GM23338 (cell line): ENCODE results near the gene TMEM200A.

ENCODE experiments used
- CREB1 ChIP-seq: fragments of 250-450 bp; sonication (Bioruptor Pico); IDR thresholded peaks from 2 replicates; pipeline ENCODE4 v1.5.0; 2020; ENCODE audit warnings: low read depth, mild to moderate bottlenecking, moderate library complexity
- EZH2phosphoT487 ChIP-seq: fragments of 200-600 bp; sonication (generic); IDR thresholded peaks from one replicate; pipeline ENCODE4 v1.8.1; 2018; ENCODE audit warnings: antibody characterized with exemption; ENCODE audit not compliant: unreplicated experiment
- NANOG ChIP-seq: IDR thresholded peaks from 2 replicates; pipeline ENCODE4 v1.6.1; 2016; ENCODE audit warnings: antibody characterized with exemption, borderline replicate concordance
- POLR2AphosphoS5 ChIP-seq: IDR thresholded peaks from 2 replicates; pipeline ENCODE4 v1.6.1; 2016; ENCODE audit warnings: antibody characterized with exemption, low read depth
- STAT1 ChIP-seq: IDR thresholded peaks from one replicate; pipeline ENCODE4 v1.6.1; 2016; ENCODE audit warnings: antibody characterized with exemption; ENCODE audit not compliant: unreplicated experiment
- TF ChIP-seq, protein P1 (sequence below), 2 experiments: fragments of 200-600 bp in 1 of 2; sonication (generic) in 1 of 2; conservative IDR thresholded peaks; 2 replicates each; pipeline versions ENCODE4 v1.5.1 to v1.6.1; 2016 to 2017; ENCODE audit warnings: antibody characterized with exemption in 2 of 2, low read depth in 2 of 2, mild to moderate bottlenecking in 2 of 2, moderate library complexity in 1 of 2
- TF ChIP-seq, protein P2 (sequence below): IDR thresholded peaks from 2 replicates; pipeline ENCODE4 v1.6.1; 2016; ENCODE audit warnings: antibody characterized with exemption

DNA sequence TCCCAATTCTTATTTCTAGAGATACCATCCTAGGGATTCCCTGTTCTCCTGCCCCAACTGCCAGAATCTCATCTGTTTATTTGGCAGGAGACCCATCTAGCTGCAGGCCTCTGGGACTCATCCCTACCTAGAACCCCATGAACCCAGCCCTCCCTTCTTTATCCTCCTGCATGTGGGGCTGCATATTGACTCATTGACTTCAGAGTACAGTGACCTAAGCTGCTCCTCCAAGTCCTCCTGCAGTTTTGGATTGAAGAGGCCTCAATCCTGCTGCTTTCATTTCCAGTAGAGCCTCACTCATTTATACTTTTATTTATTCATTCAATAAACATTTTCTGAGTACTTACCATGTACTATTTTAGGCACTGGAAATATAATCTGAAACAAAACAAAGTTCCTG lies 11.6 kb downstream of the TMEM200A start:
- TF ChIP-seq, protein P1, sequence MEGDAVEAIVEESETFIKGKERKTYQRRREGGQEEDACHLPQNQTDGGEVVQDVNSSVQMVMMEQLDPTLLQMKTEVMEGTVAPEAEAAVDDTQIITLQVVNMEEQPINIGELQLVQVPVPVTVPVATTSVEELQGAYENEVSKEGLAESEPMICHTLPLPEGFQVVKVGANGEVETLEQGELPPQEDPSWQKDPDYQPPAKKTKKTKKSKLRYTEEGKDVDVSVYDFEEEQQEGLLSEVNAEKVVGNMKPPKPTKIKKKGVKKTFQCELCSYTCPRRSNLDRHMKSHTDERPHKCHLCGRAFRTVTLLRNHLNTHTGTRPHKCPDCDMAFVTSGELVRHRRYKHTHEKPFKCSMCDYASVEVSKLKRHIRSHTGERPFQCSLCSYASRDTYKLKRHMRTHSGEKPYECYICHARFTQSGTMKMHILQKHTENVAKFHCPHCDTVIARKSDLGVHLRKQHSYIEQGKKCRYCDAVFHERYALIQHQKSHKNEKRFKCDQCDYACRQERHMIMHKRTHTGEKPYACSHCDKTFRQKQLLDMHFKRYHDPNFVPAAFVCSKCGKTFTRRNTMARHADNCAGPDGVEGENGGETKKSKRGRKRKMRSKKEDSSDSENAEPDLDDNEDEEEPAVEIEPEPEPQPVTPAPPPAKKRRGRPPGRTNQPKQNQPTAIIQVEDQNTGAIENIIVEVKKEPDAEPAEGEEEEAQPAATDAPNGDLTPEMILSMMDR (conservative IDR thresholded peaks at IDR 0.05; ENCODE audit: low read depth in 2 of 2): no peak
- TF ChIP-seq, protein P2, sequence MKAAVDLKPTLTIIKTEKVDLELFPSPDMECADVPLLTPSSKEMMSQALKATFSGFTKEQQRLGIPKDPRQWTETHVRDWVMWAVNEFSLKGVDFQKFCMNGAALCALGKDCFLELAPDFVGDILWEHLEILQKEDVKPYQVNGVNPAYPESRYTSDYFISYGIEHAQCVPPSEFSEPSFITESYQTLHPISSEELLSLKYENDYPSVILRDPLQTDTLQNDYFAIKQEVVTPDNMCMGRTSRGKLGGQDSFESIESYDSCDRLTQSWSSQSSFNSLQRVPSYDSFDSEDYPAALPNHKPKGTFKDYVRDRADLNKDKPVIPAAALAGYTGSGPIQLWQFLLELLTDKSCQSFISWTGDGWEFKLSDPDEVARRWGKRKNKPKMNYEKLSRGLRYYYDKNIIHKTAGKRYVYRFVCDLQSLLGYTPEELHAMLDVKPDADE: no peak
- TF ChIP-seq POLR2AphosphoS5 (no peak), STAT1 (no peak), EZH2phosphoT487 (no peak), CREB1 (CRISPR knock-in tag) (no peak), NANOG (no peak)
